HepG2 (cell line): ENCODE data around the gene DPH1. TPM values are rescaled to one million over a fixed set of nuclear protein-coding genes. Genes with fewer than 3 reads are reported as not detected.

Source experiments
- ATAC-seq: fragments of 200-7000 bp; cut with Tn5 transposase; 3 replicates; pipeline ENCODE4 v1.9.1; 2020; ENCODE audit warnings: mild to moderate bottlenecking, moderate library complexity
- BruUV-seq: library from RNA; stranded (reverse); fragments of 400-500 nt; replicated peaks from 2 replicates; lab custom pipeline; 2021; lab: Mats Ljungman, UMichigan
- CTCF ChIA-PET: fragments of 300-600 bp; formaldehyde crosslinking; extraction: SDS; loops from one replicate; lab custom pipeline; 2021; ENCODE audit warnings: low total read pairs, inconsistent platforms, low intra/inter-chr PET ratio; lab: Yijun Ruan, JAX
- POLR2A ChIA-PET: fragments of 350-600 bp; sonication (Branson Sonifier 250); formaldehyde crosslinking; loops from one replicate; lab custom pipeline; 2020; ENCODE audit warnings: antibody characterized with exemption, inconsistent platforms; lab: Yijun Ruan, JAX
- DNase-seq: peaks from one replicate; pipeline ENCODE4 v3.0.0-alpha.2; 2015; ENCODE audit warnings: low spot score
- FAIRE-seq: peaks from 3 replicates; lab custom pipeline; 2011; peaks lifted over from hg19 to GRCh38; lab: Jason Lieb, UNC
- H2AFZ ChIP-seq: one replicate; pipeline ENCODE4 v1.6.1; 2011; ENCODE audit warnings: low read length, inconsistent platforms
- H3K27ac ChIP-seq: fragments of 300-600 bp; 3 replicates; pipeline ENCODE4 v1.8.0; 2011; ENCODE audit warnings: mixed run types, mild to moderate bottlenecking, mixed read lengths, low read length, inconsistent platforms; ENCODE audit not compliant: insufficient read depth; ENCODE audit errors: extremely low read length
- H3K27me3 ChIP-seq, 2 experiments: fragments of 200-600 bp in 1 of 2; 2 replicates in 1 of 2; 3 replicates in 1 of 2; pipeline versions ENCODE4 v1.6.0 to v1.8.0; 2011; ENCODE audit warnings: low read length in 2 of 2, mild to moderate bottlenecking in 2 of 2, moderate library complexity in 2 of 2, inconsistent platforms in 1 of 2; ENCODE audit not compliant: insufficient read depth in 2 of 2, control insufficient read depth in 1 of 2
- H3K36me3 ChIP-seq, 2 experiments: fragments of 200-600 bp in 1 of 2; replicated peaks in 1 of 2; 2 replicates in 1 of 2; 3 replicates in 1 of 2; pipeline versions ENCODE4 v1.5.1 to v1.8.0; 2011; ENCODE audit warnings: low read length in 2 of 2, inconsistent platforms in 1 of 2; ENCODE audit not compliant: insufficient read depth in 2 of 2, control insufficient read depth in 1 of 2
- H3K4me1 ChIP-seq: 2 replicates; pipeline ENCODE4 v1.5.1; 2012; ENCODE audit warnings: low read length, inconsistent platforms; ENCODE audit not compliant: insufficient read depth
- H3K4me2 ChIP-seq: 2 replicates; pipeline ENCODE4 v1.6.0; 2011; ENCODE audit warnings: low read depth, low read length, inconsistent platforms
- H3K4me3 ChIP-seq, 3 experiments: fragments of 200-600 bp in 1 of 3; sonication (generic), shearing (Covaris generic) in 1 of 3; replicated peaks in 1 of 3; 2 replicates each; pipeline ENCODE4 v1.5.1; 2011 to 2016; ENCODE audit warnings: low read length in 3 of 3, inconsistent platforms in 2 of 3, low read depth in 2 of 3, mild to moderate bottlenecking in 2 of 3, control low read depth in 1 of 3, mixed read lengths in 1 of 3; ENCODE audit not compliant: insufficient read depth in 1 of 3
- H3K79me2 ChIP-seq: one replicate; pipeline ENCODE4 v1.6.1; 2011; ENCODE audit warnings: low read length, inconsistent platforms; ENCODE audit not compliant: insufficient read depth
- H3K9ac ChIP-seq: 2 replicates; pipeline ENCODE4 v1.6.0; 2011; ENCODE audit warnings: mild to moderate bottlenecking, low read depth, low read length, inconsistent platforms; ENCODE audit not compliant: insufficient read depth
- H3K9me3 ChIP-seq: 2 replicates; pipeline ENCODE4 v1.5.1; 2012; ENCODE audit warnings: mild to moderate bottlenecking, low read length
- H4K20me1 ChIP-seq: 2 replicates; pipeline ENCODE4 v1.6.0; 2011; ENCODE audit warnings: inconsistent platforms, mild to moderate bottlenecking, low read length, moderate library complexity; ENCODE audit not compliant: insufficient read depth
- HNRNPUL1 ChIP-seq: fragments of 200-400 bp; formaldehyde crosslinking; IDR thresholded peaks from 2 replicates; pipeline ENCODE4 v1.6.1; 2017; ENCODE audit warnings: low read depth, mild to moderate bottlenecking, low read length, moderate library complexity
- KDM3A ChIP-seq: IDR thresholded peaks from 2 replicates; pipeline ENCODE4 v1.6.1; 2018; ENCODE audit warnings: low read depth, missing compliant biosample characterization
- PCBP1 ChIP-seq: fragments of 200-400 bp; formaldehyde crosslinking; IDR thresholded peaks from 2 replicates; pipeline ENCODE4 v1.6.1; 2017; ENCODE audit warnings: mild to moderate bottlenecking, low read depth, low read length, borderline replicate concordance
- POGK ChIP-seq: sonication (generic); formaldehyde crosslinking; conservative IDR thresholded peaks from 2 replicates; pipeline ENCODE4 v1.8.0; 2022; ENCODE audit warnings: mild to moderate bottlenecking, moderate library complexity, missing genetic modification reagents
- ZNF274 ChIP-seq: sonication (generic); formaldehyde crosslinking; IDR thresholded peaks from 2 replicates; pipeline ENCODE4 v1.5.1; 2020; ENCODE audit warnings: mild to moderate bottlenecking, missing genetic modification reagents
- ZNF558 ChIP-seq: sonication (generic); formaldehyde crosslinking; IDR thresholded peaks from 2 replicates; pipeline ENCODE4 v1.9.0; 2022; ENCODE audit warnings: mild to moderate bottlenecking, missing genetic modification reagents, borderline replicate concordance
- WGBS: methylation state at CpG from one replicate; pipeline ENCODE4 v1.1.6; 2017; ENCODE audit warnings: low lambda C conversion rate; 5-methylcytosine and 5-hydroxymethylcytosine counted together
- in situ Hi-C: cut with HindIII; loops from 2 replicates; pipeline ENCODE4 v1.10.0; 2017; ENCODE audit warnings: low pct_unique_long_range_greater_than_20kb; ENCODE audit not compliant: extremely low pct_ligation_motif_present
- intact Hi-C: fragments of 100-400 bp; cut with micrococcal nuclease; formaldehyde crosslinking; loops from one replicate; pipeline ENCODE4 v1.10.0; 2022; ENCODE audit not compliant: unreplicated experiment
- polyA plus RNA-seq, 8 experiments: library from polyadenylated mRNA; depleted of rRNA in 3 of 8; stranded (reverse) in 7 of 8; unstranded in 1 of 8; fragments of >200 nt; fragmentation: Illumina TruSeq in 4 of 8; extraction: Trizol in 4 of 8; gene quantifications; 2 replicates each; pipeline versions ENCODE4 v1.2.1 to v1.2.3, GENCODE V29; 2011 to 2016; ENCODE audit warnings: low read depth in 4 of 8, missing spikeins in 1 of 8, mixed read lengths in 1 of 8; ENCODE audit not compliant: insufficient read depth in 1 of 8
- total RNA-seq, 5 experiments: library from RNA; depleted of rRNA; stranded (reverse); fragments of >200 nt; fragmentation: Illumina TruSeq; extraction: Trizol; gene quantifications; 2 replicates each; pipeline ENCODE4 v1.2.3, GENCODE V29; 2016; ENCODE audit warnings: low read depth in 1 of 5
- TF ChIP-seq, protein P1 (sequence below): sonication (generic); formaldehyde crosslinking; IDR thresholded peaks from 2 replicates; pipeline ENCODE4 v1.5.0; 2020; ENCODE audit warnings: missing genetic modification reagents
- TF ChIP-seq, protein P2 (sequence below): sonication (generic); formaldehyde crosslinking; IDR thresholded peaks from 2 replicates; pipeline ENCODE4 v1.4.0; 2020; ENCODE audit warnings: missing genetic modification reagents

DPH1 gene
- total and polyA plus RNA-seq, 2 of the 13 experiments (the other 11 are each of a cell fraction or from before 2014, with no cell fraction given) = 25.3 to 42.8 TPM

DNA sequence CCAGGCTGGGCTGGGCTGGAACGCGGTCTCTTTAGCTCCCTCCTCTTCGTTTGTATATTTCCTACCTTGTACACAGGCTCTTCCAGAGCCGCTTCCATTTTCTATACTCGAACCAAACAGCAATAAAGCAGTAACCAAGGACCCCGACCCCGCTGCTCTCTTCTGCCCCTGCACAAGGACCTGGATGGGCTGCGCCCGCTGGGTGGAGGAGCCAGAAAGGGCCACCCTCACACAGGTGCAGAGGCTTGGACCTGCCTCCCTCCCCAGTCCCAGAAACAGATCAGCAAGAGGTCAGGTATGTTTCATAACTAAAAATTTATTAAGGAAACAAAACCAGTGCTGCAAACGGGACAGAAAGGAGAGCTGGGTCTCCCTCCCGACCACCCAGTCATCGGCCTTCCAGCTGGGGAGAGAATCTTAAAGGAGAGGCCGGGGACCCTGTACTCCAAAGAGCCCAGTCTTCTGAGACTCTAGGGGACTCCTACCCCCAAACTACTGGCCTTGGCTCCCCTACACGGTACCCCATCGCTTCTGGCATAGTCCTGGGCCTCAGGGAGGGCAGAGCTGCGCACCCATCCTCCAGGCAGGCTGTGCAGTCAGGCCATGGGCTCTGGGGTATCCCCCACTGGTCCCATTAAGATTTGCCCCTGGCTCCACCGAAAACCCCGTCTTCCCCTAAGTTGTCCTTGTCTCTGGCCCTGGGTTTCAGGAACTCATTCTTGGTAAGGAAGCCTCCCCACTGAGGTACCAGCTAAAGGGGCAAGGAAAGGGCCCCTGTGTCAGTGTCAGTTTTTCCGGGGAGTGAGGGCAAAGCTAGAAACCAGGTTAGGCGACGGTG is 29.8 kb downstream of the DPH1 start:
- peaks cover 2 to 12% of the 10 kb centered on the region in 2 experiments; a peak in 3 of 5 replicates for H3K36me3 ChIP-seq

More for the DNA sequence above, 29.8 kb downstream of the DPH1 start:
- no TSS peak for BruUV-seq
- Histone ChIP-seq H4K20me1 (0 out of 2 replicates have a peak, but pooled peaks cover 2% of the 10 kb centered on the region), H3K79me2 (no peaks in the 10 kb centered on the region), H3K4me2 (no peak overlapping the region), H2AFZ (no peak overlapping the region), H3K27ac (no peak overlapping the region), H3K9ac (no peak overlapping the region), H3K9me3 (no peaks in the 10 kb centered on the region), H3K4me3 (no peak overlapping the region), H3K4me1 (peaks cover under 1% of the 10 kb centered on the region; the same call in 1 of the 2 replicates), H3K27me3 (no peaks in the 10 kb centered on the region; a peak in 1 of 5 replicates)
- ATAC-seq (no peak), FAIRE-seq (no peak), DNase-seq (no peak)
- intact Hi-C loops (no loop called here), in situ Hi-C loops (no loop called here)
- POLR2A ChIA-PET = no interaction called here
- CTCF ChIA-PET = no interaction called here
- TF ChIP-seq KDM3A (no peak), POGK (CRISPR knock-in tag) (no peak), HNRNPUL1 (no peak), ZNF274 (CRISPR knock-in tag) (no peak), PCBP1 (no peak), ZNF558 (CRISPR knock-in tag) (no peak)
- TF ChIP-seq, protein P1, sequence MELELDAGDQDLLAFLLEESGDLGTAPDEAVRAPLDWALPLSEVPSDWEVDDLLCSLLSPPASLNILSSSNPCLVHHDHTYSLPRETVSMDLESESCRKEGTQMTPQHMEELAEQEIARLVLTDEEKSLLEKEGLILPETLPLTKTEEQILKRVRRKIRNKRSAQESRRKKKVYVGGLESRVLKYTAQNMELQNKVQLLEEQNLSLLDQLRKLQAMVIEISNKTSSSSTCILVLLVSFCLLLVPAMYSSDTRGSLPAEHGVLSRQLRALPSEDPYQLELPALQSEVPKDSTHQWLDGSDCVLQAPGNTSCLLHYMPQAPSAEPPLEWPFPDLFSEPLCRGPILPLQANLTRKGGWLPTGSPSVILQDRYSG (CRISPR knock-in tag) = no peak
- TF ChIP-seq, protein P2, sequence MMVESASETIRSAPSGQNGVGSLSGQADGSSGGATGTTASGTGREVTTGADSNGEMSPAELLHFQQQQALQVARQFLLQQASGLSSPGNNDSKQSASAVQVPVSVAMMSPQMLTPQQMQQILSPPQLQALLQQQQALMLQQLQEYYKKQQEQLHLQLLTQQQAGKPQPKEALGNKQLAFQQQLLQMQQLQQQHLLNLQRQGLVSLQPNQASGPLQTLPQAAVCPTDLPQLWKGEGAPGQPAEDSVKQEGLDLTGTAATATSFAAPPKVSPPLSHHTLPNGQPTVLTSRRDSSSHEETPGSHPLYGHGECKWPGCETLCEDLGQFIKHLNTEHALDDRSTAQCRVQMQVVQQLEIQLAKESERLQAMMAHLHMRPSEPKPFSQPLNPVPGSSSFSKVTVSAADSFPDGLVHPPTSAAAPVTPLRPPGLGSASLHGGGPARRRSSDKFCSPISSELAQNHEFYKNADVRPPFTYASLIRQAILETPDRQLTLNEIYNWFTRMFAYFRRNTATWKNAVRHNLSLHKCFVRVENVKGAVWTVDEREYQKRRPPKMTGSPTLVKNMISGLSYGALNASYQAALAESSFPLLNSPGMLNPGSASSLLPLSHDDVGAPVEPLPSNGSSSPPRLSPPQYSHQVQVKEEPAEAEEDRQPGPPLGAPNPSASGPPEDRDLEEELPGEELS (CRISPR knock-in tag) = no peak
- WGBS = 91% methylated on average over 18 of the region's 21 CpGs
